Heart right ventricle (tissue), 16 donors: ENCODE results near the gene PGA4. TPM values are rescaled to one million over a fixed set of nuclear protein-coding genes. Genes with fewer than 3 reads are reported as not detected.
"Not testable (repeated sequence)": the region's sequence is repeated elsewhere in the genome, so short reads cannot be mapped to it uniquely, and the experiment has no call there.

Experiments used
- ATAC-seq, 8 donors: fragments of 200-7000 bp; cut with Tn5 transposase; one replicate each; pipeline ENCODE4 v1.9.1; 2020; ENCODE audit warnings: mild to moderate bottlenecking in 8 of 8, moderate library complexity in 8 of 8, moderate number of reproducible peaks in 1 of 8
- DNase-seq, 2 donors: peaks; one replicate each; pipeline ENCODE4 v3.0.0-alpha.2; 2020
- H3K27ac ChIP-seq, 10 donors: fragments of 200-600 bp; sonication (generic) in 2 of 10; one replicate each; pipeline versions ENCODE4 v1.5.0 to v1.8.0; 2020 to 2022; ENCODE audit warnings: mild to moderate bottlenecking in 3 of 10
- H3K27me3 ChIP-seq, 7 donors: fragments of 200-600 bp; one replicate each; pipeline ENCODE4 v1.8.0; 2021 to 2022; ENCODE audit warnings: mild to moderate bottlenecking in 2 of 7
- H3K36me3 ChIP-seq, 9 donors: fragments of 200-600 bp; sonication (generic) in 1 of 9; one replicate each; pipeline versions ENCODE4 v1.5.0 to v1.8.0; 2020 to 2022; ENCODE audit warnings: mild to moderate bottlenecking in 2 of 9
- H3K4me1 ChIP-seq, 9 donors: fragments of 200-600 bp; sonication (generic) in 1 of 9; one replicate each; pipeline versions ENCODE4 v1.5.0 to v1.8.0; 2020 to 2022; ENCODE audit warnings: mild to moderate bottlenecking in 4 of 9
- H3K4me3 ChIP-seq, 10 donors: fragments of 200-600 bp; sonication (generic) in 2 of 10; one replicate each; pipeline versions ENCODE4 v1.5.0 to v1.8.0; 2020 to 2022; ENCODE audit warnings: mild to moderate bottlenecking in 7 of 10, moderate library complexity in 2 of 10
- H3K9me3 ChIP-seq, 11 donors: fragments of 200-600 bp in 10 of 11; sonication (generic) in 2 of 11; one replicate each; pipeline versions ENCODE4 v1.5.0 to v1.8.0; 2013 to 2022; ENCODE audit warnings: mild to moderate bottlenecking in 2 of 11, control low read depth in 1 of 11, moderate library complexity in 1 of 11
- WGBS, 2 donors: extraction: QIAGEN DNeasy Blood & Tissue Kit; methylation state at CpG; one replicate each; pipeline ENCODE4 v1.1.7; 2013; ENCODE audit warnings: inconsistent platforms in 1 of 2; 5-methylcytosine and 5-hydroxymethylcytosine counted together
- intact Hi-C, 10 donors: fragments of 100-400 bp; cut with DNase I; formaldehyde crosslinking; loops; one replicate each; pipeline versions ENCODE4 v1.11.1 to v1.14.2; 2022
- polyA plus RNA-seq, 2 donors: library from polyadenylated mRNA; stranded (reverse); fragments of 200-250 nt; gene quantifications; one replicate each; pipeline ENCODE4 v1.2.3, GENCODE V29; 2013
- total RNA-seq, 10 donors: library from RNA; stranded (reverse); fragmentation: NEBNext Ultra II Directional in 3 of 10; extraction: Animal tissue kit (Norgen Biotek cat#: 25700) in 3 of 10; gene quantifications; one replicate each; pipeline versions ENCODE4 v1.2.1 to v1.2.4, GENCODE V29; 2021 to 2023
- donor health status: Arrhythmogenic right ventricular cardiomyopathy.
- donor health status: ischemic (EF 13 %, LVEDD 7.1; RV severe dilation, severe dysfunction).
- donor health status: healthy with polysubstance abuse.
- donor health status: DM: no; HTN: yes; CAD: no.
- donor health status: DM: no; HTN: no; CAD: no.
- donor health status: ischemic (EF 25% LVEDD 6.9; RV normal size, moderate dysfunction).
- donor health status: ischemic (EF 25% LVEDD 5.7; RV mildly dilated, moderate dysfunction).
- donor health status: healthy.
- donor health status: DM: yes; HTN: yes; CAD: no.
- donor health status: Ischemic cardiomyopathy.
- donor health status: ischemic (EF 35%, LVEDD 5.7; RV mildly dilated, moderate dysfunction).
- donor health status: nonischemic (EF 11% LVEDD 7.7; RV severe dilation, severe dysfunction).
- donor health status: DM: yes; HTN: yes; CAD: no.
- donor health status: PGD.
- donor health status: ischemic (EF 29% LVEDD 5.4; RV normal size, mild dysfunction).
- donor health status: nonischemic (EF 23%, LVEDD 6.1; RV moderate dilation, normal function).

The PGA4 gene
- total and polyA plus RNA-seq, 12 donors, result 0.76 to 2.6 (median 2.2) TPM; not detected in 8

- H3K36me3 ChIP-seq, H3K4me1 ChIP-seq, H3K27me3 ChIP-seq, H3K27ac ChIP-seq, H3K4me3 ChIP-seq, DNase-seq, H3K9me3 ChIP-seq, intact Hi-C loops: not testable (repeated sequence)
- no CpG with 5 or more reads among the region's 15 CpGs for WGBS, 2 donors
- ATAC-seq, result peak in 5 of 8 donors; percentile 45 to 62 (median 51)
These were observed 9.9 kb upstream of the PGA4 start for GRCh38 chr11:61212202-61212601.

DNA sequence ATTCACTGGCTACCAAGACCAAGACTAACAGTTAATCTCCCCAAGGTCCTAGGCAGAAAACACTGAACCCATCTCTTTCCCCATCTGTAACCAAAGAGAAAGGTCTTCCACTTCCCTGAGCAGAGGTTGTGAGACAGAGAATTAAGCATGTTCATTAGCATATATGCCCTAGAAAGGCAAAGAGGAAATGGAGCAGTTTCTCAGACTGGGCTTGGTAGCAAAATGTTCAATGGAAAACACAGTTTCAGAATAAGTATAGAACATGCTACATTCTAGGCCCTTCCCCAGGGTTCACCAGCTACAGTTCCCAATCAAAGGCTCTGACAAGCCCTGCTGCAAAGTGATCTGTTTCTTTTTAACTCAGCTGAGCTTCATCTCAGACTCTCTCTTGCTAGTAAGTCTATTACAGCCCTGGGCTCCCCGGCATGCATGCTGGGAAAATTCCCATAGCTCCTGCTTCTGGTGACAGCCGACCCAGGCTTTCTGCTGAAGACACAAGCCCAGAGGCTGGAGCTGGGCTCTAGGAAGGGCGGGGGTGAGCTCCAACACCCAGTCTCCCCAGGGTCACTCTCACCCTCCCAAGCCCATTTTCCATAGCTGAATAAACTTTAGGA is 8.3 kb upstream of the PGA4 start:
- no CpG with 5 or more reads among the region's 3 CpGs for WGBS, 2 donors
- H3K27ac ChIP-seq, ATAC-seq, H3K27me3 ChIP-seq, H3K36me3 ChIP-seq, DNase-seq, intact Hi-C loops, H3K4me3 ChIP-seq, H3K9me3 ChIP-seq, H3K4me1 ChIP-seq: not testable (repeated sequence)

DNA sequence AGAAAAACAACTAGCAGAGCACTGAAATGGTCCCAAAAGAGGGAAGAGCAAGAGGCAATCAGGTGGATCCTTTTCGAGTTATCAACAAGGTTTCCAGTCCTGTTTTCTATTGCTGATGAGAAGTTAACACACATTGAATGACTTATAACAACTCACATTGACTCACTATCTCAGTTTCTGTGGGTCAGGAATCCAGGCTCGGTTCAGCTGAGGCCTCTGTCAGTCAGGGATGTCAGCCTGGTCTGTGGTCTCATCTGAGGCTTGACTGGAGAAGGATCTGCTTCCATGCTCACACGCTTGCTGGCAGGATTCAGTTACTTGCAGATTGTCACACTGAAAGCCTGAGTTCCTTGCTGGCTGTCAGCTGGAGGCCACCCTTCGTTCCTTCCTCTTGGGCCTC is 3.8 kb upstream of the PGA4 start:
- H3K4me3 ChIP-seq, H3K27me3 ChIP-seq, ATAC-seq, H3K9me3 ChIP-seq, H3K27ac ChIP-seq, H3K4me1 ChIP-seq, H3K36me3 ChIP-seq, intact Hi-C loops, DNase-seq: not testable (repeated sequence)
- WGBS, 2 donors, result no CpG with 5 or more reads among the region's 4 CpGs

- H3K27ac ChIP-seq, H3K4me1 ChIP-seq, H3K9me3 ChIP-seq, ATAC-seq, H3K27me3 ChIP-seq, intact Hi-C loops, H3K4me3 ChIP-seq, DNase-seq, H3K36me3 ChIP-seq: not testable (repeated sequence)
- 90 to 94% methylated on average over 5 of the region's 5 CpGs for WGBS, 2 donors
These were observed 3.1 kb upstream of the PGA4 start for GRCh38 chr11:61219016-61219415.

- no CpG with 5 or more reads among the region's 5 CpGs for WGBS, 2 donors
- H3K27me3 ChIP-seq, result not testable (repeated sequence)
These were observed 545 bp downstream of the PGA4 start for GRCh38 chr11:61222692-61223091.

GRCh38 chr11:61226457-61227137 is 4.5 kb downstream of the PGA4 start:
- DNase-seq, H3K36me3 ChIP-seq, H3K27me3 ChIP-seq, H3K27ac ChIP-seq, H3K9me3 ChIP-seq, ATAC-seq, H3K4me3 ChIP-seq, H3K4me1 ChIP-seq, intact Hi-C loops: not testable (repeated sequence)
- no CpG with 5 or more reads among the region's 10 CpGs for WGBS, 2 donors

More at GRCh38 chr11:61222692-61223091, 545 bp downstream of the PGA4 start:
- H3K4me1 ChIP-seq, intact Hi-C loops, H3K4me3 ChIP-seq, H3K36me3 ChIP-seq, DNase-seq, H3K27ac ChIP-seq, H3K9me3 ChIP-seq: not testable (repeated sequence)
- peak in 6 of 8 donors; percentile 28 to 59 (median 42) for ATAC-seq

GRCh38 chr11:61229458-61229857 is 7.3 kb downstream of the PGA4 start:
- H3K27ac ChIP-seq, DNase-seq, H3K4me1 ChIP-seq, H3K4me3 ChIP-seq, H3K9me3 ChIP-seq, H3K27me3 ChIP-seq, intact Hi-C loops, H3K36me3 ChIP-seq: not testable (repeated sequence)
- ATAC-seq, result peak in 5 of 8 donors; percentile 23 to 66 (median 46)
- WGBS, 2 donors, result no CpG with 5 or more reads among the region's 6 CpGs

DNA sequence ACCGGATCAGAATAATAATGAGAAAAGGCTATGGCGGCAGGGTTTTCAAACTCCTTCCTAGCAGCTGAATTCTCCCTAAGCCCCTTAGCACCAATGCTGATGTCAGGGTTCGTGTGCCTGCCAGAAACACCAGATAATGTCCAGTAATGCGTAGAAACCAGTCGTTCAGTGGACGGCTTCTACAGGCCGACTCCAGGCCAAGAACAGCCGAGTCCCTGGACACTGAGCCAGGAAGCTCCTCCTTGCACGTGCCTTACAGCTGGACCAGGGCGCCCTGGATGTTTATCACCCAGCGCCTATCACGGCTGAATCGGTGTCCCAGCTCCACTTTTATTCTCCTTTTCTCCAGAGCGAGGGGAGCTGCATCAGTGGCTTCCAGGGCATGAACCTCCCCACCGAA is 8.9 kb downstream of the PGA4 start:
- H3K4me1 ChIP-seq, H3K27ac ChIP-seq, H3K4me3 ChIP-seq, H3K27me3 ChIP-seq, H3K9me3 ChIP-seq, DNase-seq, intact Hi-C loops, H3K36me3 ChIP-seq: not testable (repeated sequence)
- peak in 5 of 8 donors; percentile 24 to 66 (median 59) for ATAC-seq
- no CpG with 5 or more reads among the region's 15 CpGs for WGBS, 2 donors

DNA sequence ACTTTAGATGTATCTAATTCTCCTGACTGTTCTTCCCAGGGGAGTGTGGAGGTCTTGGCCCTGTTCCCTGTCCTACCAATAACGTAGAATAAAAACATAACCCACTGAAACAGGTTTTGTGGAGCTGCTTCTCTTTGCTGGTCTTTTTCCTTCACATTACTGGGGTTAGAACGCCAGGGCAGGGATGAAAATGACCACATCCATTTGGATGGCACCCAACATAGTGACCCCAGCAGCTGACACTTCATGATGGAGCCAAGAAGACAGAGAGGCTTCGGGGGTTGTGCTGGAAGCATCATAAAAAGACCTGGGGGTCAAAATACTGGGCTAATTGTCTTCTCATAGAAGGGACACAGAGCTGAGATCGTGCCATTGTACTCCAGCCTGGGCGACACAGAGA is 9.4 kb downstream of the PGA4 start:
- H3K9me3 ChIP-seq, H3K27me3 ChIP-seq, intact Hi-C loops, ATAC-seq, DNase-seq, H3K36me3 ChIP-seq, H3K27ac ChIP-seq, H3K4me1 ChIP-seq, H3K4me3 ChIP-seq: not testable (repeated sequence)
- WGBS, 2 donors, result no CpG with 5 or more reads among the region's 5 CpGs

GRCh38 chr11:61232548-61233145 is 10.5 kb downstream of the PGA4 start:
- H3K27me3 ChIP-seq, intact Hi-C loops, H3K4me1 ChIP-seq, ATAC-seq, DNase-seq, H3K27ac ChIP-seq, H3K36me3 ChIP-seq, H3K4me3 ChIP-seq, H3K9me3 ChIP-seq: not testable (repeated sequence)
- no CpG with 5 or more reads among the region's 3 CpGs for WGBS, 2 donors

DNA sequence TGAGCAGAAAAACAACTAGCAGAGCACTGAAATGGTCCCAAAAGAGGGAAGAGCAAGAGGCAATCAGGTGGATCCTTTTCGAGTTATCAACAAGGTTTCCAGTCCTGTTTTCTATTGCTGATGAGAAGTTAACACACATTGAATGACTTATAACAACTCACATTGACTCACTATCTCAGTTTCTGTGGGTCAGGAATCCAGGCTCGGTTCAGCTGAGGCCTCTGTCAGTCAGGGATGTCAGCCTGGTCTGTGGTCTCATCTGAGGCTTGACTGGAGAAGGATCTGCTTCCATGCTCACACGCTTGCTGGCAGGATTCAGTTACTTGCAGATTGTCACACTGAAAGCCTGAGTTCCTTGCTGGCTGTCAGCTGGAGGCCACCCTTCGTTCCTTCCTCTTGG is 15.0 kb downstream of the PGA4 start:
- H3K27me3 ChIP-seq, intact Hi-C loops, H3K36me3 ChIP-seq, H3K4me1 ChIP-seq, DNase-seq, H3K9me3 ChIP-seq, H3K27ac ChIP-seq, ATAC-seq, H3K4me3 ChIP-seq: not testable (repeated sequence)
- WGBS, 2 donors, result no CpG with 5 or more reads among the region's 4 CpGs
